HG02970 (cell line): ENCODE measurements around the gene RPS6KA2.
"Not testable (repeated sequence)": the region's sequence is repeated elsewhere in the genome, so short reads cannot be mapped to it uniquely, and the experiment has no call there.

Source experiments
- ATAC-seq: cut with Tn5 transposase; IDR thresholded peaks from one replicate; pipeline ENCODE4 v1.9.1; 2021; ENCODE audit warnings: mild to moderate bottlenecking, moderate library complexity, moderate number of reproducible peaks; ENCODE audit not compliant: unreplicated experiment, low FRiP score

RPS6KA2 gene

DNA sequence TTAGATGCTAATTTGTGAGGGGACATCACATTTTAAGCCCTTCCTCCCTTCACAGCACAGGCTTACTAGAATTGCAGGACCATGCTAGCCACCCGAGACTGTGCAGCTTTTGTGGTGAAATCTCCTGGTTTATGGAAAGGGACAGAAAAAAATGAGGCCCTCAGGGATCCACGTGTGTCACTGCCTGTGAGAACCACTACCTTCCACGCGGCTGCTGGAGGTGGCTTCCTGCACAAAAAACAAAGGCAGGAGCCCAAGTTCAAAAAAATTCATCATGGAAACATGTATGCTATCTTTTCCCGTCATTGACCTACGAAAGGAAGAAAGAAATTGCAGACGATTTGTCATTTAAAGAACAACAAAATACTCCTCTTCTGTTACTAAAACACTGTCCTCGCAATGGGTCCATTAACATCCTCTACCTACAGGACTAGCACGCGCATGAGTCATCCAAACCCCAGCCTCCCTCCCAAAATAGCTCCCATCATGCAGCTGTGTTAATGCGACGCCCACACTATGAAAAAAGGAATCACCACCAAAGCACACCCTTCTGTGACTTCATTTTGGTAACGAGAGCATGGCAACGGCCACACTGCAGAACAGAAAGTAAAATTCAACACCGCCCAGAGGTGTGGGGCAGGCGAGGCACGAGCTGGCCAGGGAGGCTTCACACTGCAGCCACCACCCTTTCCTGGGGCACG is 86.3 kb downstream of the RPS6KA2 start:
- peak; percentile 89 for ATAC-seq

DNA sequence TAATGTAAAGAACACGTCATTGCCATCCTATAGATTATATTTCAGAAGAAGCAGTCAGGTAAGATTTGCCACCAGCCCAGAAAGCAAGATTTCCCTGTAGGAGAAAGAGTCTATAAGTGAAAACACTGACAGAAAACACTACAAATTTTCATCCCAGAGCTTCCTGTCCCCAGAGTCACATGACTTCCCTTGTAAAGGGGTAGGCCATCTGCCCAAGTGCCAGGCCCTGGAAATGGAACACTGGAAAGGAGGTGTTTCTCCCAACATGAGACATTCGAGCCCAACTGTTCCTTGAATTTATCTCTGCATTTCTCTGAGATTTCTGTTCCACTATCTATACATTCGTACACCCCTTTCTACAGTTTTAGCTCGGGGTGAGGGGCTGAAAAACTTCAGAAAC is 87.5 kb downstream of the RPS6KA2 start:
- no peak for ATAC-seq

DNA sequence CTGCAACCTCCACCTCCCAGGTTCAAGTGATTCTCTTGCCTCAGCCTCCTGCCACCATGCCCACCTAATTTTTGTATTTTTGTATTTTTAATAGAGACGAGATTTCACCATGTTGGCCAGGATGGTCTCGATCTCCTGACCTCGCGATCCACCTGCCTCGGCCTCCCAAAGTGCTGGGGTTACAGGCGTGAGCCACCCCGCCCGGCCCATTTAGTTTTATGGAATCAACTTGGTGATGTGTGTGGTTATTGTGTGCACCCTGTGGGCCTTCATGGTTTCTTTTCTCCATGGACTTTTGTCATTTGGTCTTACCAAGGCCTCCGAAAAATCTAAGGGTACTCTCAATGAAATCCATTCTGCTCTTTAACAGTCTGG is 88.1 kb downstream of the RPS6KA2 start:
- not testable (repeated sequence) for ATAC-seq

DNA sequence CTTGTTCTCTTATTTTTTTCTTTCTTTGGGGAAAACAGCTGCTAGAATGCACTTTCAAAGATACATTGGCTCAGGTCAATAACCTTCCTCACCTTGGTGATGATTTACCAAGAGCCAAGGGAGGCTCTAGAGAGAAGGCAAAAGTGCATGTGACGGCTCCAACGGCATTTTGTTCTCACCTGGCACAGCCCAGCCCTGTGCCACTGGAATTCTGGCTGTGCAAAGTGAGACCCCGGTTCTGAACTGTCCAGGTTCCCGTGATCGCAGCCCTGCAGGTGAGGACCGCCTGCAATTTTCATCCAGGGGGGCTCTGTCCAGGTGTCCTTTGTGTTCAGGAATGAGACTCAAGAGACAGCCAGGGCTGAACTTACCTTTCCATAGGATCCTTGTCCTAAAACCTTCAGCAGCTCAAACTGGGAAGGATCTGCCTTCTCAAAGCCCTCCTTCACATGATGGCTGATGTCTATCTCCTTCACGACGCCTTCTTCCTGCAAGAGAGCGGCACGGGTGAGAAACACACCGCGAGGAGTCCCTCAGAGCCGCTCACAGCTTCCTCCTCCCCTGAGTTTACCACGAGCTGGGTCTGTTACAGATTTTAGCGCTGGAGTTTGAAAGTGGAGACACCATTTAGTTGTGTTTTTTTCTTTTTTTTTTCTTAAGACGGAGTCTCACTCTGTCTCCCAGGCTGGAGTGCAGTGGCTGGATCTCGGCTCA is 88.6 kb downstream of the RPS6KA2 start:
- no peak for ATAC-seq

DNA sequence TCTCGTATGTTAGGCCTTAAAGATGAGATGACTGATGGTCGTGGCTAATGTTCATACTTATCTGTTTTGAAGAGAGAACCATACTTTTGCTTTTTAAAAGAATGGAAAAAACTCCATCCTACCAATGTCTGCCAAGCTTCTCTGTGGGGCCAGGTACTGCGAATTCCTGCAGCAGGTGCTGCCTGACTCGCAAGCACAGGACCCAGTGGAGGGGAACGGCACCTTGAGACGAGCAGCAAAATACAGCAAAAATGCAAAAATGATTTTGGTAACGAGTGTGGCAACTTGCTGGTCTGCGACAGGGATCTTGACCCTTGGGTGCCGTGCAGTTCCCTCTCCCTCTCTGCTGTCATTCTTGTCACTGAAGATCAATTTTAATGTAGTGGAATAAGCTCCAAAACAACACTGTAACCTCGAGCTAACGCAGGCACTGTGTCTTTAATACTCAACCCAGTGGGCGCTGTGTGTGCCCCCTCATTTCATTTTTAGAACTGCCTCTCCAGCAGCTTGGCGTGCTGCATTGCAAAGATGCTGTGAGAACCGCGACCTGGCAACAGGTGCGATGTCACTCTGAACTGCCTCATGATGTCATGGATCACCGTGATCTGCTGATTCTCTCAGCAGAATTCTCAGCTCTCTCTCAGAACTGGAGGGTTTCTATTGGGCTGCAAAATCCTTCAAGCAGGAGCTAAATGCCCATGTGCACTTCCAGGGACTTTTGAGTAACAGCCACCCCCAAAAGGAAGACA is 92.2 kb downstream of the RPS6KA2 start:
- ATAC-seq: no peak

DNA sequence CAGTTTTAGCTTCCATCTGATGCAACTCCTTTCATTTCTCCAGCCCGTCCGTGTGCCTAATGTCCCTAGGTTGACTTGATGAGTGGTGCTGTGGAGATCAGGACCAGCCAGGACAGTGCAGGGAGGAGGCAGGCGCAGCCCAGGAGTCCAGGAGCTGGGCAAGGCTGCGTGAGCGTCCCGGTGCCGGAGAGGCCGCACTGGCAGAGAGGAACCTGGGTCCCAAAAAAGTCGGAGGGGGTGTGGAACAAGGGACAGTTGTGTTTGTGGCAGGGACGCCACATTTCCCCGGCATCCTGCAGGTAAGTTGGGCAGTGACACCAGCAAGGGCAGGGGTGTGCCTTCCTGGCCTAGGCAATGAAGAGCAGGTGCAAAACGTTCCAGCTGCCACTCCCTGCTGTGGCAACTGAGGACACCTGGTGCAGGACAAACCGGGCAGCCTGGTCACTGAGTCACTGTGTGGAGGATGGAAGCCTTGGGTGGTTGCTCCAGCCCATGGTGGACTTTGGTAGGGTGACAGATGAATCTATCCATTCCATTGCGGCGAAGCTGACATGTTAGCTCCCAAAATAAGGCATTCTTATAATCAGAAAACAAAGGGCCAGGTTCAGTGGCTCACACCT is 93.7 kb downstream of the RPS6KA2 start:
- no peak for ATAC-seq

DNA sequence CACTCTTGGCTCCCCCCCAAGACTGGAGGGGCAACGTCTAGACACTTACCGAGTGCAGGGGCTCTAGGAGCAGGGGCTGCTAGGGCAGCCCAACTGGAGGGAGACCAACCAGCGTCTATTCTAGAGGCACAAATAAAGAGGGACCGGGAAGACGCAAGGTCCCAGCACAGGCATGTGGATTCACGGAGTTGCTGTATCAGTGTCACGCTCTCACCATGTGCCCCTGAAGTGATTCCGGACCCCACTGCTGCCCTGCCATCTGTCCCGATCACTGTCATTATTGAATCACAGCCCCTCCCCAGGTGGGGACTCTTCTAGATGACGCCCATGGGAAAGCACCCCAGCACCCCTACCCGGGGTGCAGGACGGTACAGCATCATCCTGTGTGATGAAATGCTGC is 94.7 kb downstream of the RPS6KA2 start:
- no peak for ATAC-seq

DNA sequence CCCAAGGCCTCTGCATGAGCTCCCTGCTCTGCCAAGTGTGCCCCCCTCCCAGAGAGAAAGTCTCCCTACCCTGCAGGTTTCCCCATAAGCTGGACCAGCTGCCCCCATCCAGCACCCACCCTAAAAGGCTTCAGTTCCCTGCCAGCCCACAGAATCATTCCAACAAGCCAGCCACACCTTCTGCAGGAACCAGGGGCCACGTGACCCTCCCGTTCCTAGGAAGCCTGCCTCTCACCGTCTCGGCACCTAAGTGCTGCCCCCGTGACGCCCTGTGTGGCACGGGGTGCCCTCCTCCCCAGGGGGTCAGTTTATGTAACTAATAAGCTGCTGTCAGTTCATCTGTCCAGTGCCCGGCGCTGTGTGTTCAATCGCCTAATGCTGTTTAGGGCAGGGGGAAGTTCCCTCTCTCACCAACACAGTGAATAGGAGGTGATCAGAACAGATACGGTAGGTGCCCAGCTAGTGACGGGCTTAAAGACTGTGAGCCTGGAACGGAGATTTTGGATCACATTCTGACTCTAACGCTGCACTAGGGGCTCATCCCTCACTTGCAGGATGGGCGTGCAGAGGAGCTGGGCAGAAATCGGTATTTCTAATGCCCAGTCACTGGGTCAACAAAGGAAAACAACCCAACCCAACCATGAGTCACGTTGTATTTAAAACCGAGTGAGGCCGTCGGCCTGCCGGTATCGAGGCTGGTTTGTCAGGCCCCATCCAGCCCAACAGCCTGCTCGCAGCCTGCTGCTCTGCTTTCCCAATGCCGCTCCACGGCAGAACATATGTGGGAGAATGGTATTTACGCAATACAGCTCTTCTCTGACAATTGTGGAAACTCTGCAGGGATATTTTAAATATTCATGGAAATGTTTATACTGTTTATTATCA is 96.6 kb downstream of the RPS6KA2 start:
- ATAC-seq: no peak

DNA sequence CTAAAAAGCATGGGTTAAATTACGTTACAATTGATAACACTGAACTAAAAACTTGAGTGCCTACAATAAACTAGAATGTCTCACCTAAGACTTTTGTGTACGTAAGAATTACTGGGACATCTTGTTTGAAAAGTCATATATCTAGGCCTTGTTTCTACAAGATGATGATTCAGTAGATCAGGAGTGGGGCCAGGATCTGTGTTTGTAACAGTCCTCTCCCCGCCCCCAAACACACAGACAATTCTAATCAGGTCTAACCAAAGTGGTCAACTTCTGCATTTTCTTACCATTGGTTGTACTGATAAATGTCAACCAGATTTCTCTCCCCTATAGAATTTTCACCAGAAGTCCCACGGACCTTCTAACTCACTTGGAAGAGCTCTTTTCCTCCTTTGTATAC is 97.5 kb downstream of the RPS6KA2 start:
- ATAC-seq: no peak

DNA sequence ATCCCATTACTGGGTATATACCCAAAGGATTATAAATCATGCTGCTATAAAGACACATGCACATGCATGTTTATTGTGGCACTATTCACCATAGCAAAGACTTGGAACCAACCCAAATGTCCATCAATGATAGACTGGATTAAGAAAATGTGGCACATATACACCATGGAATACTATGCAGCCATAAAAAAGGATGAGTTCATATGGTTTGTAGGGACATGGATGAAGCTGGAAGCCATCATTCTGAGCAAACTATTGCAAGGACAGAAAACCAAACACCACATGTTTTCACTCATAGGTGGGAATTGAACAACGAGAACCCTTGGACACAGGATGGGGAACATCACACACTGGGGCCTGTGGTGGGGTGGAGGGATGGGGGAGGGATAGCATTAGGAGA is 98.0 kb downstream of the RPS6KA2 start:
- ATAC-seq: not testable (repeated sequence)

DNA sequence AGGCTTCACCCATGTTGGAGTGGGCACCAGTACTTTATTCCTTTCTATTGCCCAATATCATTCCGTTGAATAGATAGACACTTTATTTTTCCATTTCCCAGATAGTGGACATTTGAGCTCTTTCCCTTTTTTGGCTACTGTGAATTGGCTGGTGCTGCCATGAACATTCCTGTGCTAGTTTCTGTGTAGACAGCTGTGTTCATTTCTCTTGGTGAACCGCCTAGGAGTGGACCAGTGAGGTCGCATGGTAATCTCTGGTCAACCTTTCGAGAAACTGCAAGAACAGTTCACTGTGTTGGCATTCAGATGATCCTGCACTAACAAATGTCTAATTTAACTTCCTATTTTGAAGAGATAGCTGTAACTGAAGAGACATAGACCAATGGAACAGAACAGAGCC is 99.2 kb downstream of the RPS6KA2 start:
- ATAC-seq: no peak

DNA sequence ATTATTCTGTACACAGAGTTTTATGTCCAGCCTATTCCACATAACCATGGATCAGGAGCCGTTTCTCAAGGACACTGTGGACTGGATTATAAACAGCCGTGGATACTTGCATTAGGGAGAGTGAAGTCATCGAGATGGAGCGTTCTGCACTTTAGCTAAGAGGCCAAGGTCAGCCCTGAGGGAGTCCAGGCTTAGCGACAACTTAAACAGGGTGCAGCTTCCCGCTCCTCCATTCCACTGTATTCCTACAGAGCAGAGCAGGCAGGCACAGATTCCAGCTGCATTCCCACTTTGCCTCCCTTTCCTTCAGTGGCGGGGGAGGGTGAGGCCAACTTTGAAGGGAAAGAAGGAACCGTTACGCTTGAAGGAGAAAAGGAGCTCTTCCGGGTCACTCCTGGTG is 100.1 kb downstream of the RPS6KA2 start:
- ATAC-seq: no peak

DNA sequence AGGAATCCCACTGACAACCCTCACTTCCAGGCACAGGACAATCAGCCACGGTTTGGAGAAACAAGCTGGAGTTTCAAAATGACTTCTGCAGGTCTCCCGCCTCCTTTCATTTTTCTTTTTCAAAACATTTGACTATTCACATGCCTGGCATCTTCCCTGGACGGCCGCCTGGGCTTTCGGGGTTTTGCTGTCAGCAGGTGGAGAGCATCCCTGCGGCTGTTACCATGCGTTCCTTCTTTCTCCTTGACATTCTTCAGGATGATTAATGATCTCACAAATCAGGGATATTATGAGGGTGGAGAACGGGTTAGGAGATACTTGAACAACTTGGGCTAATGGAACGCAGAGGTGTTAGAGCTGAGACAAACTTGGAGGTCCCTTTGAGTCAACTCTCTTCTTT is 101.5 kb downstream of the RPS6KA2 start:
- ATAC-seq: no peak

DNA sequence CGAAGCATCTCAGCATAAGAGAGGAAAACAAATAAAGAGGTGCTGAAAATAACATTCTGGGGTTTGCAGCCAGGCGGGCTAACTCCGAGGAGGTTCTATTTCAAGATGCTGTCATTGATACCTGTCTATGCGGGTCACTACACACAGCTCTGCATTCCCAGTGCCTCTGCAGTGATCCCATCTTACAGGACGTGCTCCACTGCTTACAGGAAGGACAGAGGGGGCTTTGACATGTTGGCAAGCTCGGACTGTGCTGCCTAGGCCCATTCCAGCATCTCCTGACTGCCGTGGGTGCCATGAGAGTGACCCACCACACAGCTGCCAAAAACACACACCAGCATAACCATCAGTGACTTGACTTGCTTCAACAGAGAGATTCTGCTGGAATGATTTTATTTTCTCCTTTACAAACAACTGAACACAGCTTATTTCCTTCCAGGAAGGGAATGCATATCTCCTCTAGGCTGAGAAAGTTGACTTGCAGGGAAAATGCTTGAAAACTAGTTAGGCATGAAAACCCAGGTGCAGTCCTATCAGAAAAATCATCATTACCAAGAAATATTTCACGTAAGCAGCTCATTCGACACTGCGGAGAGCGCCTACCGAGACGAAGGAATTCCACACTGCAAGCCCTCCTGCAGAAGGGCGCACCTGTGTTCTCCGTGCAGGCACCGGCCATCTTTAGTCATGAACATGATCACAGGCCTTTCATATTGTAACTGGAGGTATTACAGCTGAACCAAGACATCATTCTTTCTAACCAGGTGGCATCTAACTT is 103.1 kb downstream of the RPS6KA2 start:
- ATAC-seq: no peak

DNA sequence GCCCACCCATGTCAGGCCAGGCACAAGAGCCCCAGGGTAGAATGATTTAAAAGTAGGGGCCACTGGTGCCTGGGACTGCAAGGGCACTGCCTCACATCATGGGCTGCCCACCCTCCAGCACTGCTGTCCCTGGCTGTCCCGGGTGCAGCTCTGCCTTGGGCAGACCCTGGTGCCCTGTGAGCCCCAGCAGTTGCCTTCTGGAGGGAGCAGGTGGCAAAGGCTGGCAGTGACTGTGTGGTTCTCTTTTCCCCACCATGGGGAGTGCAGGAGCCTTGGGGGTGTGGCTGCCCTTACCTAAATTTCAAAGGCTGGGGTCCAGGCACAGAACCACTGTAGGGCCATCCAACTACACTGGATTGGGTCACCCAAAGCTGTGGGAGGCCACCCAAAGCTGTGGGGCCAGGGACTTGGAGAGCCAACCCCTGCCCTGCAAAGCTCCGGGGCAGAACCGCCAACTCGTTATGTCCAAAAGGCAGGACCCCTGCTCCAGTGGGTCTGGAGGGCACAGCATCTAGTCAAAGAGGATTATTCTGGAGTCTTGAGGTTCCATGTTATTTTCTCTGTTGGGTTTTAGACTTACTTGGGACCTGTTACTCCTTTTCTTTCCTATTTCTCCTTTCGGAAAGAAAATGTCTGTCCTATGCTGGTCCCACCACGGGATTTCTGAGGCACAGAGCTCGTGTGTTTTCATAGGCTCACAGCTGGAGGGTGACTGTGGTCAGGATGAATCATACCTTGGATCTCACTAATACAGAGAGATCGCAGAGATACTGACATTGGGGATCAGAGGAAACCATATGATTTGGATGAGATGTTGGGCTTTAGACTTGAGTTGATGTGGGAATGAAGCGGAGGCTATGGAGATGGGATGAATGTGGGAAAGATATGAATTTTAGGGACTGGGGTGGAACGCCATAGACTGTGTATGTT is 105.9 kb downstream of the RPS6KA2 start:
- no peak for ATAC-seq

DNA sequence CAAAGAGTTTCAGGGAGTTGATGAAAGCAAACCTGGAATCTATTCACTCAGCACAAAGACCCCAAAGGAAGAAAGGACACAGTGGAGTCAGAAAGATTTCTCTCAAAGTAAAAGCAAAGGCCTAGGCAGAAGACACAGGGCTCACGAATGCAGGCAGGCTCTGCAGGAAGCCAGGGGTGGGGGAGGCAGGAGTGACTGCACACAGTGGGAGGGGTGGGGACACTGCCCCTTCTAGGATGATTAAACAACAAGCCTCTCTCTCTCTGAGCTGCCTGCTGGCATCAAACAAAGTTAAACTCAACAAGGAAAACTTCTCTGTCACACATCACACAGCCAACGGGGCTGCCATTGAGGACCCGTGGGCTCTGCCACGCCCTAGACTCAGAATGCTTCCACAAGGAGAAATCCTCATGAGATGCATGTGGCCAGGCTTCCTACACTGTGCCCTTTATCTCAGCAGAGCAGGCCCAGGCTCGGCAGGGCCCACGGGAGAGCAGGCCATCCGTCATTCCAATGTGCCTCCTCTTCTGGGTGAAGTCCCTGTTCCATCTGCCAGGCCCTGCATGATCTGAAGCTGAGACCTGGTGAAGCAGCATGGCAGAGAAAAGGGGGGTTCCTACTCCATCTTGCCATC is 110.7 kb downstream of the RPS6KA2 start:
- ATAC-seq: no peak

DNA sequence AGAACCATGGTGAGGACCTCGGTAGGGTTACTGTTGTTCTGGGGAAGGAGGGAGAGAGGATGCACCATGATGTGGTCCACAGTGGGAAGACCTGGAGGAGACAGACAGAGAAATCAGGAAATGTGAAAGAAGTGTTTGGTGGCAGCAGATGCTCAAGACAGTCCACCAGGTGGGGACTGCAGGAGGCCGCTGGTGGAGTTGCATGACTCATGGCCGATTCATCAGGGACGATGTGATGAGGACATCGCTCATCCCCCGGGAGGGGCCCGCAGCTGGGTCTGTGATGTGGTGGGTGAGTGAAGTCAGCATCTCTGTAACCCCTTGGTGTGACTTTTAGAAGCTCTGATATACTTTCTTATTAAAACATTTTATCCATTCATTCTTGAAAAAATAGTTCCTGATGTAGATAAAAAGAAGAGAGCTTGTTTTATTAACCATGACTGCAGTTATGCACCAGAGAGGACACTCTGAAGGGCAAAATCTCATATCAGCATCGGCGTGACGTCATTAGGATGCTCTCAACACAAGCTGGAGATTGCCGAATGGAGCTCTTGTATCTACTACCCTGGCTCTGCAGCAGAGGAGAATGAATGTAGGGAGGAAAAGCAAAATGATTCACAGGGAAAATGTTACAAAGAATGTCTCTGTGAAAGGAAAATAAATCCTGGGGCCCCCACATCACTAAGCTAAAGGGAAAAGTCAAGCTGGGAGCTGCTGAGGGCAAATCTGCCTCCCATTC is 111.8 kb downstream of the RPS6KA2 start:
- ATAC-seq: no peak
